WTC11 (cell line): Measurements from ENCODE around the gene RAB3GAP1. TPM values are rescaled to one million over a fixed set of nuclear protein-coding genes. Genes with fewer than 3 reads are reported as not detected.

Source experiments
- ATAC-seq: fragments of 200-7000 bp; cut with Tn5 transposase; 2 replicates; pipeline ENCODE4 v1.10.0; 2021; ENCODE audit warnings: mild to moderate bottlenecking, moderate library complexity
- CTCF ChIA-PET: fragments of 300-600 bp; sonication (Branson Sonifier 250); formaldehyde crosslinking; loops from one replicate; lab custom pipeline; 2021; ENCODE audit warnings: antibody characterized with exemption; lab: Charles Lee
- POLR2A ChIA-PET: fragments of 350-600 bp; sonication (Branson Sonifier 250); formaldehyde crosslinking; loops from one replicate; lab custom pipeline; 2021; ENCODE audit warnings: antibody characterized with exemption; lab: Charles Lee
- DNase-seq: peaks from one replicate; pipeline ENCODE4 v3.0.0; 2021; ENCODE audit warnings: low spot score
- H3K27ac Mint-ChIP-seq: 2 replicates; pipeline ENCODE4 v1.8.0; 2021; ENCODE audit warnings: mixed read lengths
- H3K27me3 Mint-ChIP-seq: 2 replicates; pipeline ENCODE4 v1.8.0; 2021; ENCODE audit warnings: low read depth, mild to moderate bottlenecking, moderate library complexity, mixed read lengths
- H3K36me3 Mint-ChIP-seq: 2 replicates; pipeline ENCODE4 v1.8.0; 2021; ENCODE audit warnings: mixed read lengths
- H3K4me1 Mint-ChIP-seq: 2 replicates; pipeline ENCODE4 v1.8.0; 2022; ENCODE audit warnings: mixed read lengths
- H3K4me3 Mint-ChIP-seq: 2 replicates; pipeline ENCODE4 v1.8.0; 2021; ENCODE audit warnings: mild to moderate bottlenecking, moderate library complexity, mixed read lengths
- H3K9me3 Mint-ChIP-seq: 2 replicates; pipeline ENCODE4 v1.8.0; 2021; ENCODE audit warnings: mixed read lengths
- AFF4 ChIP-seq: sonication (generic); formaldehyde crosslinking; IDR thresholded peaks from 2 replicates; pipeline ENCODE4 v1.8.1; 2023; ENCODE audit warnings: mild to moderate bottlenecking, missing genetic modification reagents, borderline replicate concordance
- EMX1 ChIP-seq: fragments of 250-450 bp; sonication (Bioruptor Pico); IDR thresholded peaks from 2 replicates; pipeline ENCODE4 v1.8.0; 2021; ENCODE audit warnings: mild to moderate bottlenecking
- FOXP1 ChIP-seq: sonication (generic); formaldehyde crosslinking; IDR thresholded peaks from 2 replicates; pipeline ENCODE4 v1.8.0; 2022; ENCODE audit warnings: missing genetic modification reagents, mild to moderate bottlenecking, moderate library complexity, borderline replicate concordance
- GTF2I ChIP-seq: fragments of 250-450 bp; sonication (Bioruptor Pico); conservative IDR thresholded peaks from 2 replicates; pipeline ENCODE4 v1.4.0; 2021; ENCODE audit warnings: mild to moderate bottlenecking
- IRF1 ChIP-seq: sonication (generic); formaldehyde crosslinking; IDR thresholded peaks from 2 replicates; pipeline ENCODE4 v1.8.0; 2023; ENCODE audit warnings: missing genetic modification reagents
- MAX ChIP-seq: sonication (generic); formaldehyde crosslinking; IDR thresholded peaks from 2 replicates; pipeline ENCODE4 v1.8.0; 2022; ENCODE audit warnings: mild to moderate bottlenecking, missing genetic modification reagents
- NFATC4 ChIP-seq: fragments of 250-450 bp; sonication (Bioruptor Pico); IDR thresholded peaks from 2 replicates; pipeline ENCODE4 v1.9.0; 2021; ENCODE audit warnings: mild to moderate bottlenecking
- NR3C1 ChIP-seq: sonication (generic); formaldehyde crosslinking; conservative IDR thresholded peaks from 2 replicates; pipeline ENCODE4 v1.8.1; 2023; ENCODE audit warnings: low read depth, mild to moderate bottlenecking, missing genetic modification reagents
- TEAD1 ChIP-seq: sonication (generic); formaldehyde crosslinking; IDR thresholded peaks from 2 replicates; pipeline ENCODE4 v1.8.0; 2022; ENCODE audit warnings: mild to moderate bottlenecking, missing genetic modification reagents
- ZBTB21 ChIP-seq: sonication (generic); formaldehyde crosslinking; IDR thresholded peaks from 2 replicates; pipeline ENCODE4 v1.8.1; 2023; ENCODE audit warnings: mild to moderate bottlenecking, missing genetic modification reagents, borderline replicate concordance
- ZNF263 ChIP-seq: sonication (generic); formaldehyde crosslinking; IDR thresholded peaks from 2 replicates; pipeline ENCODE4 v1.8.1; 2022; ENCODE audit warnings: low read depth, mild to moderate bottlenecking, moderate library complexity, missing genetic modification reagents
- total RNA-seq: library from RNA; stranded (reverse); gene quantifications from 3 replicates; pipeline ENCODE4 v1.2.3, GENCODE V29; 2021
- TF ChIP-seq, protein P1 (sequence below): sonication (generic); formaldehyde crosslinking; IDR thresholded peaks from 2 replicates; pipeline ENCODE4 v1.8.0; 2023; ENCODE audit warnings: missing genetic modification reagents, mild to moderate bottlenecking, borderline replicate concordance
- TF ChIP-seq, protein P2 (sequence below): sonication (generic); formaldehyde crosslinking; IDR thresholded peaks from 2 replicates; pipeline ENCODE4 v1.8.0; 2023; ENCODE audit warnings: mild to moderate bottlenecking, missing genetic modification reagents
- TF ChIP-seq, protein P3 (sequence below): sonication (generic); formaldehyde crosslinking; IDR thresholded peaks from 2 replicates; pipeline ENCODE4 v1.8.0; 2022; ENCODE audit warnings: mild to moderate bottlenecking, missing genetic modification reagents
- TF ChIP-seq, protein P4 (sequence below): sonication (generic); formaldehyde crosslinking; IDR thresholded peaks from 2 replicates; pipeline ENCODE4 v1.8.0; 2022; ENCODE audit warnings: mild to moderate bottlenecking, missing genetic modification reagents

RAB3GAP1 gene
- total RNA-seq, 1 experiment from 2014 or later = 27.6 TPM

- H3K36me3 Mint-ChIP-seq = peaks cover 39% of the 10 kb centered on the region
- no peaks in the 10 kb centered on the region for H3K27me3 Mint-ChIP-seq
- no peak overlapping the region for H3K27ac Mint-ChIP-seq
- DNase-seq = no peak
- H3K4me3 Mint-ChIP-seq = no peak overlapping the region
- no peak for TF ChIP-seq FOXP1 (CRISPR knock-in tag)
- TF ChIP-seq, protein P1, sequence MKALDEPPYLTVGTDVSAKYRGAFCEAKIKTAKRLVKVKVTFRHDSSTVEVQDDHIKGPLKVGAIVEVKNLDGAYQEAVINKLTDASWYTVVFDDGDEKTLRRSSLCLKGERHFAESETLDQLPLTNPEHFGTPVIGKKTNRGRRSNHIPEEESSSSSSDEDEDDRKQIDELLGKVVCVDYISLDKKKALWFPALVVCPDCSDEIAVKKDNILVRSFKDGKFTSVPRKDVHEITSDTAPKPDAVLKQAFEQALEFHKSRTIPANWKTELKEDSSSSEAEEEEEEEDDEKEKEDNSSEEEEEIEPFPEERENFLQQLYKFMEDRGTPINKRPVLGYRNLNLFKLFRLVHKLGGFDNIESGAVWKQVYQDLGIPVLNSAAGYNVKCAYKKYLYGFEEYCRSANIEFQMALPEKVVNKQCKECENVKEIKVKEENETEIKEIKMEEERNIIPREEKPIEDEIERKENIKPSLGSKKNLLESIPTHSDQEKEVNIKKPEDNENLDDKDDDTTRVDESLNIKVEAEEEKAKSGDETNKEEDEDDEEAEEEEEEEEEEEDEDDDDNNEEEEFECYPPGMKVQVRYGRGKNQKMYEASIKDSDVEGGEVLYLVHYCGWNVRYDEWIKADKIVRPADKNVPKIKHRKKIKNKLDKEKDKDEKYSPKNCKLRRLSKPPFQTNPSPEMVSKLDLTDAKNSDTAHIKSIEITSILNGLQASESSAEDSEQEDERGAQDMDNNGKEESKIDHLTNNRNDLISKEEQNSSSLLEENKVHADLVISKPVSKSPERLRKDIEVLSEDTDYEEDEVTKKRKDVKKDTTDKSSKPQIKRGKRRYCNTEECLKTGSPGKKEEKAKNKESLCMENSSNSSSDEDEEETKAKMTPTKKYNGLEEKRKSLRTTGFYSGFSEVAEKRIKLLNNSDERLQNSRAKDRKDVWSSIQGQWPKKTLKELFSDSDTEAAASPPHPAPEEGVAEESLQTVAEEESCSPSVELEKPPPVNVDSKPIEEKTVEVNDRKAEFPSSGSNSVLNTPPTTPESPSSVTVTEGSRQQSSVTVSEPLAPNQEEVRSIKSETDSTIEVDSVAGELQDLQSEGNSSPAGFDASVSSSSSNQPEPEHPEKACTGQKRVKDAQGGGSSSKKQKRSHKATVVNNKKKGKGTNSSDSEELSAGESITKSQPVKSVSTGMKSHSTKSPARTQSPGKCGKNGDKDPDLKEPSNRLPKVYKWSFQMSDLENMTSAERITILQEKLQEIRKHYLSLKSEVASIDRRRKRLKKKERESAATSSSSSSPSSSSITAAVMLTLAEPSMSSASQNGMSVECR (CRISPR knock-in tag) = no peak
- TF ChIP-seq, protein P2, sequence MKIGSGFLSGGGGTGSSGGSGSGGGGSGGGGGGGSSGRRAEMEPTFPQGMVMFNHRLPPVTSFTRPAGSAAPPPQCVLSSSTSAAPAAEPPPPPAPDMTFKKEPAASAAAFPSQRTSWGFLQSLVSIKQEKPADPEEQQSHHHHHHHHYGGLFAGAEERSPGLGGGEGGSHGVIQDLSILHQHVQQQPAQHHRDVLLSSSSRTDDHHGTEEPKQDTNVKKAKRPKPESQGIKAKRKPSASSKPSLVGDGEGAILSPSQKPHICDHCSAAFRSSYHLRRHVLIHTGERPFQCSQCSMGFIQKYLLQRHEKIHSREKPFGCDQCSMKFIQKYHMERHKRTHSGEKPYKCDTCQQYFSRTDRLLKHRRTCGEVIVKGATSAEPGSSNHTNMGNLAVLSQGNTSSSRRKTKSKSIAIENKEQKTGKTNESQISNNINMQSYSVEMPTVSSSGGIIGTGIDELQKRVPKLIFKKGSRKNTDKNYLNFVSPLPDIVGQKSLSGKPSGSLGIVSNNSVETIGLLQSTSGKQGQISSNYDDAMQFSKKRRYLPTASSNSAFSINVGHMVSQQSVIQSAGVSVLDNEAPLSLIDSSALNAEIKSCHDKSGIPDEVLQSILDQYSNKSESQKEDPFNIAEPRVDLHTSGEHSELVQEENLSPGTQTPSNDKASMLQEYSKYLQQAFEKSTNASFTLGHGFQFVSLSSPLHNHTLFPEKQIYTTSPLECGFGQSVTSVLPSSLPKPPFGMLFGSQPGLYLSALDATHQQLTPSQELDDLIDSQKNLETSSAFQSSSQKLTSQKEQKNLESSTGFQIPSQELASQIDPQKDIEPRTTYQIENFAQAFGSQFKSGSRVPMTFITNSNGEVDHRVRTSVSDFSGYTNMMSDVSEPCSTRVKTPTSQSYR = no peak
- TF ChIP-seq, all 79 proteins: peak for 0
- peaks cover 23% of the 10 kb centered on the region for H3K9me3 Mint-ChIP-seq
- ChIA-PET POLR2A (interaction anchor here (1.1 kb wide), 1 partner anchor 8 kb away, joined by 3 read pairs; no protein-coding TSS in a partner anchor), CTCF (interaction anchor here (0.6 kb wide), 1 partner anchor 537 kb away, joined by 3 read pairs; no protein-coding TSS in a partner anchor)
- H3K4me1 Mint-ChIP-seq = no peaks in the 10 kb centered on the region
- no peak for ATAC-seq
These were observed 122.1 kb downstream of the RAB3GAP1 start for GRCh38 chr2:135174049-135174809.

- TF ChIP-seq ZNF263 (no peak), MAX (no peak), NR3C1 (CRISPR knock-in tag) (no peak), FOXP1 (CRISPR knock-in tag) (no peak), GTF2I (CRISPR knock-in tag) (no peak), EMX1 (CRISPR knock-in tag) (no peak), IRF1 (CRISPR knock-in tag) (no peak), ZBTB21 (CRISPR knock-in tag) (no peak), TEAD1 (CRISPR knock-in tag) (no peak), AFF4 (CRISPR knock-in tag) (no peak), NFATC4 (CRISPR knock-in tag) (no peak)
- TF ChIP-seq, protein P2 = no peak
- TF ChIP-seq, protein P3, sequence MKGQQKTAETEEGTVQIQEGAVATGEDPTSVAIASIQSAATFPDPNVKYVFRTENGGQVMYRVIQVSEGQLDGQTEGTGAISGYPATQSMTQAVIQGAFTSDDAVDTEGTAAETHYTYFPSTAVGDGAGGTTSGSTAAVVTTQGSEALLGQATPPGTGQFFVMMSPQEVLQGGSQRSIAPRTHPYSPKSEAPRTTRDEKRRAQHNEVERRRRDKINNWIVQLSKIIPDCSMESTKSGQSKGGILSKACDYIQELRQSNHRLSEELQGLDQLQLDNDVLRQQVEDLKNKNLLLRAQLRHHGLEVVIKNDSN (CRISPR knock-in tag) = no peak
- TF ChIP-seq, protein P4, sequence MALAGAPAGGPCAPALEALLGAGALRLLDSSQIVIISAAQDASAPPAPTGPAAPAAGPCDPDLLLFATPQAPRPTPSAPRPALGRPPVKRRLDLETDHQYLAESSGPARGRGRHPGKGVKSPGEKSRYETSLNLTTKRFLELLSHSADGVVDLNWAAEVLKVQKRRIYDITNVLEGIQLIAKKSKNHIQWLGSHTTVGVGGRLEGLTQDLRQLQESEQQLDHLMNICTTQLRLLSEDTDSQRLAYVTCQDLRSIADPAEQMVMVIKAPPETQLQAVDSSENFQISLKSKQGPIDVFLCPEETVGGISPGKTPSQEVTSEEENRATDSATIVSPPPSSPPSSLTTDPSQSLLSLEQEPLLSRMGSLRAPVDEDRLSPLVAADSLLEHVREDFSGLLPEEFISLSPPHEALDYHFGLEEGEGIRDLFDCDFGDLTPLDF (CRISPR knock-in tag) = no peak
- TF ChIP-seq, all 79 proteins: peak for 0
- peaks cover 35% of the 10 kb centered on the region for H3K36me3 Mint-ChIP-seq
- DNase-seq = no peak
These were observed 122.7 kb downstream of the RAB3GAP1 start for GRCh38 chr2:135174810-135175093.

More at GRCh38 chr2:135174810-135175093, 122.7 kb downstream of the RAB3GAP1 start:
- Mint-ChIP-seq H3K4me1 (no peaks in the 10 kb centered on the region), H3K27me3 (no peaks in the 10 kb centered on the region), H3K27ac (no peak overlapping the region), H3K9me3 (peaks cover 23% of the 10 kb centered on the region), H3K4me3 (no peak overlapping the region)
- ChIA-PET POLR2A (no interaction called here), CTCF (no interaction called here)
- no peak for ATAC-seq
